ENCODE results near the gene CAMTA1.
A peak's percentile ranks its signal among the peaks of the same experiment; 100 is the strongest.
"Not testable (repeated sequence)": the region's sequence is repeated elsewhere in the genome, so short reads cannot be mapped to it uniquely, and the experiment has no call there.

The CAMTA1 gene

GRCh38 chr1:7677815-7678214, 892.6 kb downstream of the CAMTA1 start:
- DNase-seq: no peak

GRCh38 chr1:7678491-7679158, 893.4 kb downstream of the CAMTA1 start:
- no peak for DNase-seq

DNA sequence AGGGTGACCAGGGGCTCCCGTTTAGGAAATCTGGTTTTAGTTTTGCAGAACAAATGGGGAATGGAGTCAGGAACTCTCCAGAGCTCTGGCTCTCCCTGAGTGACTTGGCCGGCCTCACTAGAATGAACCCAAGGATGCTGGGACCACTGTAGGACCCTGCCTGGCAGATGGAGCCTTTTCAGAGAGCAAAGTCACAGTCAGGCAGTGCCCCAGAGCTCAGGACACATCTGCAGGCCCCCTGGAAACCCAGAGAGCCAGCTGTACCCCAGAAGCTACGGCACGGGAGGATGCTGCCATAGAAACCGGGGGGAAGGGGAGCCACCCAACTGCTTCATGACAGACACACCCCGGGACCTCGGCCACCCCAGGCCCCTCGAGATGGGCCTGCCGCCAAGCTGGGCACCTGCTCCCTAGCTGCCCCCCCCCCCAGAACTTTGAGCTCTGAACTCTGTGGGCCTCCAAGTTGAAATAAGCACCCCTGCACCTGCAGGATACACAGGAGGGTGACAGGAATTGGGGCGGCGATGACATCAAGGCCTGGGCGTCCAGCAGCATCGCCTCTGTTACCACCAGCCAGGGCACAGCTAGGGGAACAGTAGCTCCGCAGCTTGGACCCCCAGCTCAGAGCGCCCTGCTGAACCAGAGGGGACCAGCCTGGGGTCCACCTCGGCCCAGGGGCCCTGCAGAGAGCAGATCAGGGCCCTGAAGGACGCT, 894.1 kb downstream of the CAMTA1 start:
- DNase-seq: no peak

GRCh38 chr1:7679873-7680206, 894.6 kb downstream of the CAMTA1 start:
- DNase-seq: no peak

DNA sequence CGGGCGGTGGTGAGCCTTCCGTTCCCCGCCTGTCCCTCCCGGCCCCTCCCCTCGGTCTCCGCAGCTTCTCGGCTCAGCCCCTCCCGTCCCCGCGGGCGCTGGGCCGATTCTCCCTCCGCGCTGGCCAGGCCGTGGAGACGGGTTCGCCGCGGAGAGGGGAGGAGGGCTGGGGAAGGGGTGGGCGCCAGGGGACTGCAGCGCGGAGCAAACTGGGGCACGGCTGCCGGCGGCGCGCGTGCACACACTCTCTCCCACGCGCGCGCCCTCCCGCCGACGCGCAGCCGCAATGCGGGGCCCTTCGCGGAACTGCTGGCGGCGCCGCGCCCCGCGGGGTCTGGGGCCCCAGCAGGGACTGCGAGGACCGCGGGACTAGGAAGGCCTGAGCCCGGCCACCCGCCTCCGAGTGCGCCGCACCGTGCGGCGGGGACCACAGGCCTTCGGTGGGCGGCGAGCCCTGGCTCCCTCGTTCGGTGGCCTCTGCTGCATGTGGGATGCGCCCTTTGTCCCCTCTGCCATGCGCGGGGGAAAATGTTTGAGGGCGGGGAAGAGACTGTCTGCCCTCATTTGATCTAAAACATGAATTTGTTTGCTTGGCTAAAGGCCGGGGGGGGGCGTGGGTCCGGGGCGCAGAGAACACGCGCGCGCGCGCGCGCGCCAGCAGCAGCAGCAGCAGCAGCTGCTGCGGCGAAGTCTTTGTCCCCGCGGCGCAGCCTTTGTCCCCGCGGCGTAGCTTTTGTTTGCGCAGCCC, 895.1 kb downstream of the CAMTA1 start:
- DNase-seq: peak; percentile 25

DNA sequence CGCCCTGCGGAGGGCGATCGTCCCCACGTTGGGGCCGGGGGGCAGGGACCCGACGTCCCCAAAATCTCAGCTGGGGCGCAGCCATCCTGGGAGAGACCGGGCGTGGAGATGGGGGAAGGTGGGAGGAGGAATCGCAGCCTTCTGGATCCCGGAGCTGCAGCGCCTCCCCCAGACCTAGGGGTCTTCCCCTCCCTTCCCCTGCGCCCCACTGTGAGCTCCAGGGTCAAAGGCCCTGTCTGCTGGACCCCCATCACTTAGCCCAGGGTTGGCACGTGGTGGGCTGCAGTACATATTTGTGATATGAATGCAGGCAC, 895.7 kb downstream of the CAMTA1 start:
- no peak for DNase-seq

DNA sequence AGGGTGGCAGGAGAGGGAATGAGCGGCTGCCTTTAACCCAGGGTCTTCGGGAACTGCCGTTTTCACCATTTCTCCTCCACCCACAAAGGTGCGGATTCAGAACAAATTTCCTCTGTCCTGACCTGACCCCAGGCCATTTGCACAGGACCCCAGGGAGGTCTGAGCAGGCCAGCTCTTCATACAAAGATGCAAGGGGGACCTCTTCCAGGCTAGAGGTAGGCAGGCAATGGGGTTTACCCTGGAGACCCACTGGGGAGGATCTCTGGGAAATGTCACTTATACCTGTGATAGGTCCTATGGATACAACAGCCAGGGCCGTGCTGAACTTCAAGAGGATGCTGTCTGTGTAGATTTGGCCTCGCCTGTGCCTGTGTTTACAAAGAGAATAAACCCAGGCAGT, 896.1 kb downstream of the CAMTA1 start:
- no peak for DNase-seq

DNA sequence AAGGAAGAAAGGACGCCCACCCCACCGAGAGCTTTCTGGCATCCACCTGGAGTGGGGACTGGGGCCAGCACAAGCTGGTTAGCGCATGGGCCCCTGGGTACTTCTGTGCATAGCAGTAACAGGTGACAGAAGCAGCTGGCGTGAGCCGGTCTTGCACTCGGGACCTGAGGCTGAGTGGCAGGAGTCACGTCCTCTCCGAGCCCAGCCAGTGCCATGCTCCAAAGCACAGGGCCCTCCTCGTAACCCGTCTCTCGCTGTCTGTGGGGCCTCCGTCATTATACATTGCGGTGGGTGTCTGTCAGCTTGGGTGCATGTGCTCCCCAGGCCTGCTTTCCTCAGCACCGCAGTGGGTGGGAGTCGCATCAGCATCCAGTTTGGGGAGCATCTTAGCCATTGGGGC, 898.3 kb downstream of the CAMTA1 start:
- DNase-seq: no peak

DNA sequence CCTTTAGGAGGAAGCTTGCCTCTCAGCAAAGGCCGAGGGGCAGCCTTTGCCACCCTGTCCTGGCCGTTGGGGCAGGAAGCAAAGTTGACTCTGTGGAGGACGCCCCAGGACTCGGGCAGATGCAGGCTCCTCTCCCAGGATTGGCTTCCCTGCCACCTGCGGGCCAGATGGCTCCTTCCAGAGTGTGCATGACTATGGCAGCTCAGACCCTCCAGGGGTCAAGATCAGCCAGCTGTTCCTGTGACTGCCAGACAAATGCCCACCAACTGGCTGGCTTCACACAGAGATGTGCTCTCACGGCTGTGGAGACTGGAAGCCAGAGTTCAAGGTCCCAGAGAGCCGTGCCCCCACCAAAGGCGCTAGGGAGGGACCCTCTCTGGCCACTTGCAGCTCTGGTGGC, 898.9 kb downstream of the CAMTA1 start:
- no peak for DNase-seq

- DNase-seq: no peak
These were observed 899.8 kb downstream of the CAMTA1 start for GRCh38 chr1:7684861-7685635.

DNA sequence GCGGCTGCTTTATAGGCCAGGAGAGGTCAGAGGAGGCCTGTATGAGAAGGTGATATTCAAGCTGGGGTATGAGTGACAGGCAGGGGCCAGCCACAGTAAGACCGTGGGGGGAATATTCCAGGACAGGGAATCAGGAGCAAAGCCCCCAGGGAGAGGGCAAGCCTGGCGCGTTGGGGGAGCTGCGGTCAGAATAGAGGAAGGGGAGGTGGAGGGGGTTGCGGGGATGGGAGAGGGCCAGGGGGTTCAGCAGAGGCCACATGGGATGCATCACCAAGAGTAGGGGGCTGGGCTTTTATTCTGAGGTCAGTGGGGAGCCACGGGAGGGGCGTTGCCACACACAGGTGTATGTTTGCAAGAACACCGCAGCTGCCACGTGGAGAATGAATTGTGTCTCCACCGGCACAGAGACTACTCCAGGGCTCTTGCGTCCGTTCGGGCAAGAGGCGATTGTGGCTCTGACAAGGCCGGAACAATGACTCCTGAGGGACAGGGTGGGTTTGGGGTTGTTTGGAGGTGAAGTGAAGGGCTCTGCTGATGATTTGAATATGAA, 901.1 kb downstream of the CAMTA1 start:
- DNase-seq: no peak

DNA sequence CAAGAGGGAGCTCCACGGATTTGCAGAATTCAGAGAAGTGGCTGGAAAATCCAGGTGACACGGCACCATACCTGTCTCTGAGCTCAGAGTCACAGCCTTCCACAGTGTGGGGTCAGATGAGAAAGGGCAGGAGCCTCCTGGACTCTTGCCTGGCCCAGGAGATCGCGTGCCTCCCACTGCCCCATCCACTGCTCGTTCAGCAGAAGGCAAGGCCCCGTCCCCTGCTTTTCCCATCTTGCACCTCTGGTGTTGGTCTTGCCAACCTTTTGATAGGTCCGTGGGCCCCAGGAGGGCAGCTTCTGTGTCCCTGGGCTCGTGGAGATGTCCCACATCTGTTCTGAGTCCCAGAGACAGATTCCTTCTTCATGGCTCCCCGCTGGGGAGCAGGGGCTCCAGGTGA, 902.2 kb downstream of the CAMTA1 start:
- DNase-seq: no peak

DNA sequence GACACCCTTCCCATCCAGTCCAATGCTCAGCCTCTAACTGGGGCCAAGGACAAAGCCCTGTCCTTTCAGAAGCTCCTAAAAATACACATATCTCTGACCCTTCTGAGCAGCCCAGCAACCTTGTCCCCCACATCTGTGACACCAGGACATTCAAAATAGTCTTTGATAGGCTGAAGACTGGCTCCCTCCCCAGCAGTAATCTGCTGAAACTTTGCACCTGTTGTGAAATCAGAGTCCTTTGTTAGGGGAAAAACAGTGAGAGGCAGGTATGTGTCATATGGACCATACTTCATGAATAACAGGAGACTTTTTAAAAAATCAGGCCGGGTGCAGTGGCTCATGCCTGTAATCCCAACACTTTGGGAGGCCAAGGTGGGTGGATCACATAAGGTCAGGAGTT, 903.4 kb downstream of the CAMTA1 start:
- no peak for DNase-seq

DNA sequence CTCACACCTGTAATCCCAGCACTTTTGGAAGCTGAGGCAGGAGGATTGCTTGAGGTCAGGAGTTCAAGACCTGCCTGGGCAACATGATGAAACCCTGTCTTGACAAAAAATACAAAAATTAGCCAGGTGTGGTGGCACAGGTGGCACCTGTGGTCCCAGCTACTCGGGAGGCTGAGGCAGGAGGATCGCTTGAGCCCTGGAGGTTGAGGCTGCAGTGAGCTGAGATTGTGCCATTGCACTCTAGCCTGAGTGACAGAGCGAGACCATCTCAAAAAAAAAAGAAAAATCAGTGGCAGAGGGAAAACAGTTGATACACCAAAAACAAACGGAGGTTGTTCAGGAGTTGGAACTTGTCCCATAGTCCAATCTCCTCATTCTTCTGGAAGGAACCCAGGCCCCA, 904.1 kb downstream of the CAMTA1 start:
- not testable (repeated sequence) for DNase-seq

DNA sequence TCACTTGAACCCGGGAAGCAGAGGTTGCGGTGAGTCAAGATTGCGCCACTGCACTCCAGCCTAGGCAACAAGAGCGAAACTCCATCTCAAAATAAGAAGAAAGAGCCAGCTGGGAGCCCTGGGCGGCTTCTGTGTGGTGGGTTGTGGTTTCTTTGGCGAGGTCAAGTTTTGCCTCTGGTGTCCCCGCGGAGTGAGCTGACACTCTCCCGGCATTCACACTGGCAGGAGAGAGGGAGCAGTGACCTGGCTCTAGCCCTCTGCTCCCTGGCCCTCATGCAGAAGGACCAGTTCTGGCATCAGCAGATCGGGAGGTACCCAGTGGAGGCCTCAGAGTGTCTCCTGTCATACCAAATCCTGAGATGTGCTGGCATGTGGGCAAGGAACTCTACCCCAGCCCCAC, 904.8 kb downstream of the CAMTA1 start:
- no peak for DNase-seq

- no peak for DNase-seq
These were observed 905.4 kb downstream of the CAMTA1 start for GRCh38 chr1:7690496-7691182.

DNA sequence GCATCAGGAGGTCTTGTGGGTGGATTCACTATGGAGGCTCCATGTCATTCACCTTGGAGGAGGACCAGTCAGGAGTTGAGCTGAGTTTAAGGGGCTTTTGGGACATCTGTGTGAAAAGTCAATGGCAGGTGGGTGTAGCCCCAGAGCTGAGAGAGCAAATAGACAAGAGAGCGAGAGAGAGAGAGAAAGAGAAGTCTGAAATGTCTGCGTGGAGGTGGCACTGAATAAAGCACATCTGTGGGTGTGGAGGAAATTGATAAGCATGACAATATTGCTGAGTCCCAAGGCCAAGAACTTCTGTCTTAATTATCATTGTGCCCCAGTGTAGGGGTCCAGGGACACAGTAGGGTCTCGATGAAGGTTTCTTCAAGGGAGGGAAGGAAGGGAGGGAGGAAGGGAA, 906.3 kb downstream of the CAMTA1 start:
- no peak for DNase-seq

DNA sequence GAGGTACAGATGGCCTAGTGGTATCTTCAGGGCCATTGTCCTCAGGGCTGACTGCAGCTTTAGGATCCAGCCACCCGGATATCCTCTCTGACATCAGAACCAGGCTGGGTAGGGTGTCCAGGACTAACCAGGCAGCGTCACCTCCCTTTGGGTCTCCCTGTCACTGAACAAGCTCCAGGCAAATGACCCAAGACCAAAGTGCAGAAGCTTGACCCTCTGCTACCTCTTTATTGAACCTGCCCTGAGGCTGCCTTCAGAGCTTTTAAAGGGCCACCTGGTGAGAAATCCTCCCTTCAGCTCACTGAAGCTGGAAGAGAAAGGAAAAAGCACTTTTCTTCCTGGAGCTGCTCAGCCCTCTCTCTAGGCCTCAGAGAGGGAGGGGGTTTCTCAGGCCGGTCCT, 906.8 kb downstream of the CAMTA1 start:
- DNase-seq: no peak

GRCh38 chr1:7693037-7693436, 907.8 kb downstream of the CAMTA1 start:
- not testable (repeated sequence) for DNase-seq

DNA sequence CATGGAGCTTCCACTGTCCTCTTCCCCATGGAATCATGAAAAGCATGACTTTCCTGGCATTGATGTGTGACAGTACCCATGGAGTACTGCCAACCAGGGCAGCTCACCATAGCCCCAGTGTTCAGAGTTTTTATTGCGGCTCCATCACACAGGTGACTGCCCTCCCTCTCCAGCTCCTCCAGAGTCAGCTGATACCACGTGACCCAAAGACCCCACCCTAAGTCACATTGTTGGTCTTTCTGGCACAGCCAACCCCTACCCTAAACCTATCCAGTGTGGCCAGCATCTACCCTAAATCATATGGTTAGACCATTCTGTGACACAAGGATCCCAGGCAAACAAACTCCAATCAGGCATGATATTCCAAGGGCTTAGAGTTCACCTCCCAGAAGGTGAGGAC, 908.4 kb downstream of the CAMTA1 start:
- DNase-seq: no peak

GRCh38 chr1:7694600-7695496, 909.6 kb downstream of the CAMTA1 start:
- DNase-seq: no peak
